Sigmoid colon (tissue), 7 donors: ENCODE data around the gene RRAGA. TPM values are rescaled to one million over a fixed set of nuclear protein-coding genes. Genes with fewer than 3 reads are reported as not detected.

Experiments used
- DNase-seq: peaks from one replicate; pipeline ENCODE4 v3.0.0-alpha.2; 2019
- H3K27ac ChIP-seq, 4 donors: fragments of 200-600 bp; sonication (generic); one replicate each; pipeline ENCODE4 v1.5.1; 2016 to 2019; ENCODE audit warnings: mild to moderate bottlenecking in 1 of 4
- H3K27me3 ChIP-seq, 3 donors: fragments of 200-600 bp; sonication (generic); one replicate each; pipeline ENCODE4 v1.5.1; 2019; ENCODE audit warnings: mild to moderate bottlenecking in 1 of 3
- H3K36me3 ChIP-seq, 4 donors: fragments of 200-600 bp; sonication (generic); one replicate each; pipeline ENCODE4 v1.5.1; 2016 to 2019
- H3K4me1 ChIP-seq, 4 donors: fragments of 200-600 bp; sonication (generic); one replicate each; pipeline ENCODE4 v1.5.1; 2017 to 2019
- H3K4me3 ChIP-seq, 4 donors: fragments of 200-600 bp; sonication (generic); one replicate each; pipeline ENCODE4 v1.5.1; 2017 to 2019; ENCODE audit warnings: mild to moderate bottlenecking in 2 of 4, moderate library complexity in 1 of 4
- H3K9me3 ChIP-seq, 4 donors: fragments of 200-600 bp in 3 of 4; sonication (generic) in 3 of 4; one replicate each; pipeline versions ENCODE4 v1.5.1 to v1.6.1; 2013 to 2019
- CTCF ChIP-seq, 4 experiments: fragments of 450-650 bp in 3 of 4; fragments of 200-600 bp in 1 of 4; IDR thresholded peaks; one replicate each; pipeline ENCODE4 v1.5.1; 2016 to 2019; ENCODE audit warnings: antibody characterized with exemption in 4 of 4, mild to moderate bottlenecking in 3 of 4, moderate library complexity in 2 of 4
- EP300 ChIP-seq, 4 donors: sonication (generic); formaldehyde crosslinking; IDR thresholded peaks; one replicate each; pipeline ENCODE4 v1.6.1; 2017; ENCODE audit warnings: antibody characterized with exemption in 4 of 4
- POLR2A ChIP-seq, 2 donors: fragments of 450-650 bp; IDR thresholded peaks; one replicate each; pipeline ENCODE4 v1.6.1; 2016; ENCODE audit warnings: antibody characterized with exemption in 2 of 2, mild to moderate bottlenecking in 2 of 2, moderate library complexity in 2 of 2
- POLR2AphosphoS5 ChIP-seq, 4 donors: sonication (generic); formaldehyde crosslinking; IDR thresholded peaks; one replicate each; pipeline ENCODE4 v1.6.1; 2017; ENCODE audit warnings: antibody characterized with exemption in 4 of 4
- WGBS, 2 donors: extraction: QIAGEN DNeasy Blood & Tissue Kit; methylation state at CpG; one replicate each; pipeline ENCODE4 v1.1.7; 2013; 5-methylcytosine and 5-hydroxymethylcytosine counted together
- intact Hi-C: fragments of 100-400 bp; cut with DNase I; formaldehyde crosslinking; loops from one replicate; pipeline ENCODE4 v1.15.1; 2023
- polyA plus RNA-seq, 3 donors: library from polyadenylated mRNA; stranded (reverse); fragments of 200-250 nt; gene quantifications; one replicate each; pipeline ENCODE4 v1.2.3, GENCODE V29; 2013
- total RNA-seq, 4 donors: library from RNA; depleted of rRNA; stranded (reverse); fragments of >200 nt; gene quantifications; one replicate each; pipeline ENCODE4 v1.1.0, GENCODE V29; 2016
- donor health status: healthy with polysubstance abuse.
- donor health status: Bipolar disorder and iron deficiency.
- donor health status: healthy.

Gene RRAGA
- total and polyA plus RNA-seq, 7 donors: 53.4 to 79.8 (median 63.4) TPM

GRCh38 chr9:19036611-19037010 lies 12.6 kb upstream of the RRAGA start:
- 96 to 97% methylated on average over 5 of the region's 5 CpGs for WGBS, 2 donors
- intact Hi-C loops: no loop called here
- H3K4me1 ChIP-seq: no peaks in the 10 kb centered on the region
- no peaks in the 10 kb centered on the region for H3K36me3 ChIP-seq
- DNase-seq: no peak
- H3K4me3 ChIP-seq: no peak overlapping the region
- H3K27me3 ChIP-seq: no peaks in the 10 kb centered on the region
- H3K27ac ChIP-seq: no peak overlapping the region
- TF ChIP-seq EP300 (IDR thresholded peaks at IDR 0.05) (no peak), POLR2AphosphoS5 (IDR thresholded peaks at IDR 0.05) (no peak), CTCF (IDR thresholded peaks at IDR 0.05) (no peak), POLR2A (IDR thresholded peaks at IDR 0.05) (no peak)
- no peaks in the 10 kb centered on the region for H3K9me3 ChIP-seq

GRCh38 chr9:19049917-19050636 lies 850 bp downstream of the RRAGA start:
- Histone ChIP-seq H3K27ac (peak overlapping the region; percentile 96 to 98 (median 96)), H3K4me3 (peak overlapping the region; percentile 76 to 89 (median 82)), H3K9me3 (no peaks in the 10 kb centered on the region), H3K36me3 (peaks cover 0 to 4% (median 0%) of the 10 kb centered on the region in 4 donors), H3K27me3 (no peaks in the 10 kb centered on the region), H3K4me1 (peaks cover 0 to 41% (median 37%) of the 10 kb centered on the region in 4 donors)
- DNase-seq: no peak
- intact Hi-C loops: loop anchor here (2.0 to 5.0 kb wide), 4 partner anchors 79 to 407 kb away; partner anchors contain the start of gene RPS6
- WGBS, 2 donors: 5 to 6% methylated on average over 33 of the region's 33 CpGs
- TF ChIP-seq POLR2A (IDR thresholded peaks at IDR 0.05): no peak
- TF ChIP-seq POLR2AphosphoS5 (IDR thresholded peaks at IDR 0.05): peak in 1 of 4 donors; percentile 3

- TF ChIP-seq POLR2A (IDR thresholded peaks at IDR 0.05) (no peak), EP300 (IDR thresholded peaks at IDR 0.05) (no peak), POLR2AphosphoS5 (IDR thresholded peaks at IDR 0.05) (no peak), CTCF (IDR thresholded peaks at IDR 0.05) (no peak)
- intact Hi-C loops: no loop called here
- Histone ChIP-seq H3K27ac (peak overlapping the region; percentile 96 to 98 (median 96)), H3K4me1 (peaks cover 0 to 41% (median 37%) of the 10 kb centered on the region in 4 donors), H3K4me3 (peak overlapping the region; percentile 76 to 89 (median 82)), H3K36me3 (peaks cover 0 to 4% (median 0%) of the 10 kb centered on the region in 4 donors), H3K27me3 (no peaks in the 10 kb centered on the region), H3K9me3 (no peaks in the 10 kb centered on the region)
- no peak for DNase-seq
- 62 to 63% methylated on average over 12 of the region's 12 CpGs for WGBS, 2 donors
Measured at GRCh38 chr9:19050637-19051591, 1.7 kb downstream of the RRAGA start.

- intact Hi-C loops: no loop called here
- H3K27ac ChIP-seq: no peak overlapping the region
- no peak overlapping the region for H3K4me3 ChIP-seq
- no peaks in the 10 kb centered on the region for H3K9me3 ChIP-seq
- no peak for TF ChIP-seq EP300 (IDR thresholded peaks at IDR 0.05)
- TF ChIP-seq CTCF (IDR thresholded peaks at IDR 0.05): no peak
- no peak for TF ChIP-seq POLR2AphosphoS5 (IDR thresholded peaks at IDR 0.05)
- TF ChIP-seq POLR2A (IDR thresholded peaks at IDR 0.05): no peak
- no peaks in the 10 kb centered on the region for H3K27me3 ChIP-seq
- H3K4me1 ChIP-seq: peaks cover 0 to 15% (median 8%) of the 10 kb centered on the region in 4 donors
- no peak for DNase-seq
- H3K36me3 ChIP-seq: peaks cover 4 to 51% (median 13%) of the 10 kb centered on the region in 4 donors
Measured at GRCh38 chr9:19057033-19057432, 7.8 kb downstream of the RRAGA start.

GRCh38 chr9:19074229-19074628 lies 25.0 kb downstream of the RRAGA start:
- intact Hi-C loops: no loop called here
- Histone ChIP-seq H3K9me3 (no peaks in the 10 kb centered on the region), H3K4me1 (no peaks in the 10 kb centered on the region), H3K36me3 (peaks cover 0 to 82% (median 25%) of the 10 kb centered on the region in 4 donors), H3K27me3 (no peaks in the 10 kb centered on the region), H3K4me3 (no peak overlapping the region), H3K27ac (no peak overlapping the region)
- TF ChIP-seq POLR2A (IDR thresholded peaks at IDR 0.05) (no peak), EP300 (IDR thresholded peaks at IDR 0.05) (no peak), CTCF (IDR thresholded peaks at IDR 0.05) (no peak), POLR2AphosphoS5 (IDR thresholded peaks at IDR 0.05) (no peak)
- WGBS, 2 donors: 97 to 98% methylated on average over 2 of the region's 2 CpGs
- DNase-seq: no peak
